ENCODE results near the gene PGBD2. TPM values are rescaled to one million over a fixed set of nuclear protein-coding genes. Genes with fewer than 3 reads are reported as not detected.
"Not testable (repeated sequence)": the region's sequence is repeated elsewhere in the genome, so short reads cannot be mapped to it uniquely, and the experiment has no call there.

Gene PGBD2, protein sequence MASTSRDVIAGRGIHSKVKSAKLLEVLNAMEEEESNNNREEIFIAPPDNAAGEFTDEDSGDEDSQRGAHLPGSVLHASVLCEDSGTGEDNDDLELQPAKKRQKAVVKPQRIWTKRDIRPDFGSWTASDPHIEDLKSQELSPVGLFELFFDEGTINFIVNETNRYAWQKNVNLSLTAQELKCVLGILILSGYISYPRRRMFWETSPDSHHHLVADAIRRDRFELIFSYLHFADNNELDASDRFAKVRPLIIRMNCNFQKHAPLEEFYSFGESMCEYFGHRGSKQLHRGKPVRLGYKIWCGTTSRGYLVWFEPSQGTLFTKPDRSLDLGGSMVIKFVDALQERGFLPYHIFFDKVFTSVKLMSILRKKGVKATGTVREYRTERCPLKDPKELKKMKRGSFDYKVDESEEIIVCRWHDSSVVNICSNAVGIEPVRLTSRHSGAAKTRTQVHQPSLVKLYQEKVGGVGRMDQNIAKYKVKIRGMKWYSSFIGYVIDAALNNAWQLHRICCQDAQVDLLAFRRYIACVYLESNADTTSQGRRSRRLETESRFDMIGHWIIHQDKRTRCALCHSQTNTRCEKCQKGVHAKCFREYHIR
- total RNA-seq, result 5.7 and 6.5 TPM in 2 replicates

GRCh38 chr1:248906009-248906752 lies at the start of gene PGBD2:
Gene PGBD2 (plus strand): TSS chr1:248906235. CDS start chr1:248913863, 7,628 bp downstream.
- intact Hi-C loops (cut with micrococcal nuclease), result loop anchor here (1.0 kb wide), 6 partner anchors 18 to 80 kb away; partner anchors contain the start of genes ZNF672 and ZNF692

DNA sequence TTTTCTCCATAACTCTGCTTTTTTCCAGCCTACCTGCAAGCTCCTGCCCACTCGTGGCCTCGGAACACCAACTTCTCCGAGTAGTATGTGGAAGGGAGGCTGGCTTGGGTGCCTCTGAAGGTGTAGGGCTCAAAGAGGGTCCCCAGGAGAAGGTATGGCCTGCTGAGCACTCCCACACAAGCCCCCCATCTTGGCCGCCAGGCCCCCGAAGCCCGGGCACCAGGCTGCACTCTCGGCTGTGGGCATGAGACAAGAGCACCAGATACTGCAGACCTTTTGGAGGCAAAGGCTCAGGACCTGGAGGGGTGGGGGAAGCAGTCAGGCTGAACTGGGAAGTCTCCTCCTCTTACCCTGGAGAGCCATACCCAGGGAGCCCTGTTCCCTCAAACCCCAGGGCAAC lies 48.8 kb upstream of the PGBD2 start:
- intact Hi-C loops (cut with micrococcal nuclease), result no loop called here

DNA sequence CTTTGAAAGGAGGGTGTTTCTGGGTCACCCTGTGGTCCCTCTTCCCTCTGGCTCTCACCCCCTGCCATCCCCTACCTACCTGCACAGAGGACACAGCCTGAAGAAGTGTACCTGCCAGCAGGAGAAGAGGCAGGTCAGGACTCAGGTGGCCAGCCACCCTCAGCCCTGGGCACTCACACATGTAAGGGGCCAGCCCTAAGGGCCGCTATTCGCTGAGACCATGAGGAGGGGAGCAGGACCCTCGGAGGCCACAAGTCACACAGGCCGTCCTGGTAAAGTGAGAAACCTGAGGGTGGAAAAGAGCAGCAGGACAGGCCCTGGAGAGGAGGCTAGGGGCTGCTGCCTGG lies 48.3 kb upstream of the PGBD2 start:
- intact Hi-C loops (cut with micrococcal nuclease), result loop anchor here (1.0 kb wide), 3 partner anchors 31 to 453 kb away; no protein-coding TSS in a partner anchor

DNA sequence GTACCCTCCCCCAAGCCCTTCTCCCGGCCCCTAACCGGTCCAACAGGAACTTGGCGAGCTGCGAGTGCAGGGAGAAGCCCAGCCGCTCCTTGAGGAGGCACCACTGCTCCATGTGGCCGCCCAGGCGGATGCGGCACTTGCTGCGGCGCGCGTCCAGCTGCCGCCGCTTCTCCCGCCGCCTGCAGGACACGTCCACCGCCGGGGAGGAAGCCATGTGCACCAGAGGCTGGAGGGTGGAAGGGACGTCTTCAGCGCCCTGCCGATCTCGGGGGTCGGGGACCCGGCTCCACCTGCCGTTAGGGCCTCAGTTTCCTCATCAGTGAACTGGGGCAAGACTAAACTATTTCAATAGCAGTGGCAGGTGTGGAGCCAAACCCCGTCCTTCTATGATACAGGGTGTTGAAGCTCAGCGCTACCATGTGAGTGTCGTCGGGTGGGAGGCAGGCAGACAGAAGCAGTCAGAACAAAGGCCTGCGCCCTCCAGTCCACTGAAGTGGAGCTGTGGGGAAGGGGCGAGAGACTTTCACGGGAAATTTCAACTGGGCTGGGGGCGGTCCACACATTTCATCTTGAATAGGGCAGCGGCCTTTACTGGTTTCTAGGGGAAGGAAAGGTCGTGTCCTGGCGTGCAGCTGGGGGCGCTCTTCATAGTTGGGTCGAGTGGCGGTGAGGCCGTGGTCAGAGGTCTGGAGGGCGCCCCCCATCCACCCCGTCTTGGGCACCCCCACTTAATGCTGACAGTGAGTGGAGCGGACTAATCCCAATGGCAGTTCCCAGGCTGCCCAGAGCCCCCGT lies 47.7 kb upstream of the PGBD2 start:
- intact Hi-C loops (cut with micrococcal nuclease), result loop anchor here (1.0 kb wide), 3 partner anchors 32 to 454 kb away; no protein-coding TSS in a partner anchor

DNA sequence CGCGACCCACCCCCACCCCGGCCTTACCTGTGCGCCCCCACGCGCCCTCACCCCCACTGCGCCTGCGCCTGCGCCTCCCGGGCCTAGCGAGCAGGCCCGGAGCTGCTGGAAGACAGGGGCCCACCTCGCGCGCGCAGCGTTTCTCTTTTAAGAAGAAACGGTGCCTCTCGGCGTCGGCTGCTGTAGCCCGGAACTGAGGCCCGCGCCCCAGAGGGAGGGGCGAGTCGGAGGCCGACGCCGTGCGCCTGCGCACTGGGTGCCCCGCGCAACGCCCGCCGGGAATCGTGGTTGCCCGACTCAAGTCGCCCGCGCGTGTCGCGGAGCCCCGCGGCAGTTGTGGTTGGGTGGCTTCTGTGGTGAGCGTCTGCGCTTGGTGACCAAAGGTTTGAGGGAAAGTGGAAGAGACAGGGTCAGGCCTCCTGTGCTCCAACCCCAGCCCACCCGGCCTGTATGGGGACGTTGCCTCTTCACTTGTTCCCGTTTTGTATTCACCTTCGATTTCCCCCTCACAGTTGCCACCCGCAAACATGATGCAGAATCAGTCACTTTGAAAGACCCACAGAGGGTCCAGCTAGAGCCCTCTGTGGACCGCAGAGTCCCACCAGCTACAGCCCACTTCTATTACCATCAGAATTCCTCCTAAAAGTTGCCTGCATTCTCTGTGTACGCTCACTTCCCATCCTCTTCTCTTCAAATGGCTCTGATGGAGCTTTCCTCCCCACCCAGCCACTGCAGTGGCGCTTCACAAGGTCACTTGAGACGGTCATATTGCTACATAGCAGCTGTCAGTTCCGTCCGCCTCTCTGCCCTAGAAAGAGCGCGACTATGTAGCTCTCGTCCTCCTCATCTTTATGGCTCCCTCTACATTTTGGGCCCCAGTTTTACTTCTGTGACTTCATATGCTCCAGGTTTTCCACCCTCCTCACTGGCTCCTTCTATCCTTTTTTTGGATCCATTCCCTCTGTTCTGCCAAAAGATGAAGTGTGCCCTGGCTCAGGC lies 46.8 kb upstream of the PGBD2 start, which contains the start of gene ZNF692:
Gene ZNF692 (minus strand): TSS at position 195 of the 999 bp plus-strand sequence. CDS start 776 bp downstream, outside the sequence.
- intact Hi-C loops (cut with micrococcal nuclease), result loop anchor here (1.0 kb wide), 6 partner anchors 14 to 455 kb away; partner anchors contain the start of genes PGBD2 and ZNF672

GRCh38 chr1:248860007-248860406 lies 46.0 kb upstream of the PGBD2 start:
- intact Hi-C loops (cut with micrococcal nuclease), result no loop called here

- intact Hi-C loops (cut with micrococcal nuclease), result no loop called here
Observed at GRCh38 chr1:248861616-248862015, 44.4 kb upstream of the PGBD2 start.

DNA sequence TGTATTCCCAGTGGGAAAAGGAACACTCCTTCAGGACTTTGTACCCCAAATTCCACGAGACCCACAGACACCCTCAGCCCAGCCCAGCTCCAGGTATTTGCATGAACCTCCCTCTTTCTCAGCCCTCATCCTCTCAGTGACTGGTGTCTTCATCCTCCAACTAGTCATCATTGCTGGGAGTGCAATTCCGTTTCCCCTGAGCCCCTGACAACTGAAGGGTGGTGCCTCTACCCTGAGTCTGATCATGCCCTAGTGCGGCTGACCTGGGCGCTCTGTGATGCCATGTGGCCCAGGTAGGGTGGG lies 43.4 kb upstream of the PGBD2 start:
- intact Hi-C loops (cut with micrococcal nuclease), result no loop called here

GRCh38 chr1:248862998-248863881 lies 42.8 kb upstream of the PGBD2 start:
- intact Hi-C loops (cut with micrococcal nuclease), result loop anchor here (1.0 kb wide), 4 partner anchors 10 to 43 kb away; partner anchors contain the start of genes PGBD2 and ZNF672

GRCh38 chr1:248871837-248872401 lies 34.1 kb upstream of the PGBD2 start:
- intact Hi-C loops (cut with micrococcal nuclease), result no loop called here

- intact Hi-C loops (cut with micrococcal nuclease), result loop anchor here (1.0 kb wide), 4 partner anchors 10 to 469 kb away; partner anchors contain the start of gene ZNF692
Observed at GRCh38 chr1:248872752-248873408, 33.2 kb upstream of the PGBD2 start.

DNA sequence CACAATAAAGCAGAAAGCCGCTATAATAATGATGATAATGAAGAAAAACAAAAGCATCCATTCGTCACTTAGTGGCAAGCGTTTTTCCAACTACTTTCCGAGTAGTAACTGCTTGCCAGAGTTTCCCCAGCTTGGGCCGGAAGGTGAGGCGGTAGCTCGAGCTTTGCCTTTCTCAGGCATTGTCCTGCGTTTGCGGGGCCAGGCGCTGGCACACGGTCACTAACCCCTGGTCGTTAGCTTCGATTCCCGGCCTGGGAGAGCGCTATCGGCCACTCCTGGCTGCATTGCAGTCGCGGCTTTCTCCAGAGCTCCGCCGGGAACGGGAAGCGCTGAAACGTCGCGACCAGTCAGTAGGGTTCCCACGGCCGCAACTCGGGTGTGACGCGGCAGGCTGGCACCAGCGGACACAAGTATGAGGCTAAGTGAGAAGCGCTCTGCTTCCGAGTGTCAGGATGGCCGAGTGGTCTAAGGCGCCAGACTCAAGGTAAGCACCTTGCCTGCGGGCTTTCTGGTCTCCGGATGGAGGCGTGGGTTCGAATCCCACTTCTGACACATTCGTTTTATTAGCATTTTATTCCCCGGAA lies 32.5 kb upstream of the PGBD2 start:
- intact Hi-C loops (cut with micrococcal nuclease), result loop anchor here (1.0 kb wide), 4 partner anchors 10 to 469 kb away; partner anchors contain the start of gene ZNF692

DNA sequence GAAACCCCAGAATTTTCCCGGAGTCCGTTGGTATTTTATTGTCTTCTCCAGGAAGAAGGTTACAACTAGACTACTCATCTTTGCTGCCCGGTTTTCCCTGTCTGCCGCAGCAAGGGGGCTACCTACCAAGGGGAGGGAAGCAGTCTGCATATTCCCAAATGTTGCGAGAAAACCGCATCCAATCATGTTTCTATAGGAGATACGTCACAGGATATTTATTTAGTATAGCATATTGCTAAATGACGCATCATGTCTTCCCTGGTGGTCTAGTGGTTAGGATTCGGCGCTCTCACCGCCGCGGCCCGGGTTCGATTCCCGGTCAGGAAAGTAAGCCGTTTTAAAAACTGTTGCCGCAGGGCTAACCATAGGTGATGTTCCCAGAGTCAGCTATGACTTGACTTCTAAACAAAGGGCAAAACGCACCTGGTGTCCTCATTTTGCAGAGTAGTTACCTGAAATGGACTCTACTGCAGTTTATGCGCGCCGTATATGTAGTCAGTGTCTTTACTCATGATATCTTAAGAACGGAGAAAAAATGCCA lies 32.0 kb upstream of the PGBD2 start:
- intact Hi-C loops (cut with micrococcal nuclease), result loop anchor here (1.0 kb wide), 7 partner anchors 11 to 470 kb away; partner anchors contain the start of genes PGBD2, ZNF672 and ZNF692

- intact Hi-C loops (cut with micrococcal nuclease), result no loop called here
Observed at GRCh38 chr1:248881261-248881660, 24.8 kb upstream of the PGBD2 start.

GRCh38 chr1:248882427-248882826 lies 23.6 kb upstream of the PGBD2 start:
- intact Hi-C loops (cut with micrococcal nuclease), result not testable (repeated sequence)

- intact Hi-C loops (cut with micrococcal nuclease), result no loop called here
Observed at GRCh38 chr1:248884632-248885295, 21.3 kb upstream of the PGBD2 start.
